WTC11 (cell line): ENCODE data around the gene CD164L2. TPM values are rescaled to one million over a fixed set of nuclear protein-coding genes. Genes with fewer than 3 reads are reported as not detected.

Experiments used
- ATAC-seq: fragments of 200-7000 bp; cut with Tn5 transposase; 2 replicates; pipeline ENCODE4 v1.10.0; 2021; ENCODE audit warnings: mild to moderate bottlenecking, moderate library complexity
- CTCF ChIA-PET: fragments of 300-600 bp; sonication (Branson Sonifier 250); formaldehyde crosslinking; loops from one replicate; lab custom pipeline; 2021; ENCODE audit warnings: antibody characterized with exemption; lab: Charles Lee
- POLR2A ChIA-PET: fragments of 350-600 bp; sonication (Branson Sonifier 250); formaldehyde crosslinking; loops from one replicate; lab custom pipeline; 2021; ENCODE audit warnings: antibody characterized with exemption; lab: Charles Lee
- DNase-seq: peaks from one replicate; pipeline ENCODE4 v3.0.0; 2021; ENCODE audit warnings: low spot score
- H3K27ac Mint-ChIP-seq: 2 replicates; pipeline ENCODE4 v1.8.0; 2021; ENCODE audit warnings: mixed read lengths
- H3K27me3 Mint-ChIP-seq: 2 replicates; pipeline ENCODE4 v1.8.0; 2021; ENCODE audit warnings: low read depth, mild to moderate bottlenecking, moderate library complexity, mixed read lengths
- H3K36me3 Mint-ChIP-seq: 2 replicates; pipeline ENCODE4 v1.8.0; 2021; ENCODE audit warnings: mixed read lengths
- H3K4me1 Mint-ChIP-seq: 2 replicates; pipeline ENCODE4 v1.8.0; 2022; ENCODE audit warnings: mixed read lengths
- H3K4me3 Mint-ChIP-seq: 2 replicates; pipeline ENCODE4 v1.8.0; 2021; ENCODE audit warnings: mild to moderate bottlenecking, moderate library complexity, mixed read lengths
- H3K9me3 Mint-ChIP-seq: 2 replicates; pipeline ENCODE4 v1.8.0; 2021; ENCODE audit warnings: mixed read lengths
- CREB1 ChIP-seq: sonication (generic); formaldehyde crosslinking; IDR thresholded peaks from 2 replicates; pipeline ENCODE4 v1.8.0; 2023; ENCODE audit warnings: mild to moderate bottlenecking, missing genetic modification reagents
- GABPB1 ChIP-seq: sonication (generic); formaldehyde crosslinking; IDR thresholded peaks from 2 replicates; pipeline ENCODE4 v1.8.1; 2023; ENCODE audit warnings: mild to moderate bottlenecking, missing genetic modification reagents
- GTF2I ChIP-seq: fragments of 250-450 bp; sonication (Bioruptor Pico); conservative IDR thresholded peaks from 2 replicates; pipeline ENCODE4 v1.4.0; 2021; ENCODE audit warnings: mild to moderate bottlenecking
- NFYB ChIP-seq: sonication (generic); formaldehyde crosslinking; conservative IDR thresholded peaks from 2 replicates; pipeline ENCODE4 v1.8.0; 2022; ENCODE audit warnings: low read depth, missing genetic modification reagents
- NR1H2 ChIP-seq: sonication (generic); formaldehyde crosslinking; IDR thresholded peaks from 2 replicates; pipeline ENCODE4 v1.9.0; 2021; ENCODE audit warnings: mild to moderate bottlenecking, moderate library complexity, missing genetic modification reagents
- NR2C2 ChIP-seq: sonication (generic); formaldehyde crosslinking; IDR thresholded peaks from 2 replicates; pipeline ENCODE4 v1.8.0; 2022; ENCODE audit warnings: mild to moderate bottlenecking, missing genetic modification reagents
- OVOL2 ChIP-seq: fragments of 250-450 bp; sonication (Bioruptor Pico); IDR thresholded peaks from 2 replicates; pipeline ENCODE4 v1.9.0; 2021; ENCODE audit warnings: mild to moderate bottlenecking, borderline replicate concordance
- SP1 ChIP-seq: sonication (generic); formaldehyde crosslinking; conservative IDR thresholded peaks from 2 replicates; pipeline ENCODE4 v1.8.1; 2022; ENCODE audit warnings: missing genetic modification reagents
- total RNA-seq: library from RNA; stranded (reverse); gene quantifications from 3 replicates; pipeline ENCODE4 v1.2.3, GENCODE V29; 2021
- TF ChIP-seq, protein P1 (sequence below): sonication (generic); formaldehyde crosslinking; IDR thresholded peaks from 2 replicates; pipeline ENCODE4 v1.8.1; 2023; ENCODE audit warnings: mild to moderate bottlenecking, missing genetic modification reagents, moderate library complexity
- TF ChIP-seq, protein P2 (sequence below): sonication (generic); formaldehyde crosslinking; IDR thresholded peaks from 2 replicates; pipeline ENCODE4 v1.8.0; 2022; ENCODE audit warnings: missing genetic modification reagents
- TF ChIP-seq, protein P3 (sequence below): sonication (generic); formaldehyde crosslinking; IDR thresholded peaks from 2 replicates; pipeline ENCODE4 v1.8.1; 2022; ENCODE audit warnings: low read depth, missing genetic modification reagents, borderline replicate concordance
- TF ChIP-seq, protein P4 (sequence below): sonication (generic); formaldehyde crosslinking; IDR thresholded peaks from 2 replicates; pipeline ENCODE4 v1.8.1; 2022; ENCODE audit warnings: mild to moderate bottlenecking, missing genetic modification reagents, moderate library complexity, borderline replicate concordance
- TF ChIP-seq, protein P5 (sequence below): sonication (generic); formaldehyde crosslinking; IDR thresholded peaks from 2 replicates; pipeline ENCODE4 v1.8.1; 2022; ENCODE audit warnings: missing genetic modification reagents, borderline replicate concordance
- TF ChIP-seq, protein P6 (sequence below): fragments of 250-450 bp; sonication (Bioruptor Pico); IDR thresholded peaks from 2 replicates; pipeline ENCODE4 v1.9.0; 2021; ENCODE audit warnings: mild to moderate bottlenecking
- TF ChIP-seq, protein P7 (sequence below): fragments of 250-450 bp; sonication (Bioruptor Pico); IDR thresholded peaks from 2 replicates; pipeline ENCODE4 v1.8.0; 2021; ENCODE audit warnings: mild to moderate bottlenecking
- TF ChIP-seq, protein P8 (sequence below): sonication (generic); formaldehyde crosslinking; IDR thresholded peaks from 2 replicates; pipeline ENCODE4 v1.8.0; 2022; ENCODE audit warnings: mild to moderate bottlenecking, missing genetic modification reagents
- TF ChIP-seq, protein P9 (sequence below): sonication (generic); formaldehyde crosslinking; IDR thresholded peaks from 2 replicates; pipeline ENCODE4 v1.8.1; 2022; ENCODE audit warnings: mild to moderate bottlenecking, moderate library complexity, missing genetic modification reagents

CD164L2 gene
- total RNA-seq, 1 experiment from 2014 or later = 5.5 TPM

DNA sequence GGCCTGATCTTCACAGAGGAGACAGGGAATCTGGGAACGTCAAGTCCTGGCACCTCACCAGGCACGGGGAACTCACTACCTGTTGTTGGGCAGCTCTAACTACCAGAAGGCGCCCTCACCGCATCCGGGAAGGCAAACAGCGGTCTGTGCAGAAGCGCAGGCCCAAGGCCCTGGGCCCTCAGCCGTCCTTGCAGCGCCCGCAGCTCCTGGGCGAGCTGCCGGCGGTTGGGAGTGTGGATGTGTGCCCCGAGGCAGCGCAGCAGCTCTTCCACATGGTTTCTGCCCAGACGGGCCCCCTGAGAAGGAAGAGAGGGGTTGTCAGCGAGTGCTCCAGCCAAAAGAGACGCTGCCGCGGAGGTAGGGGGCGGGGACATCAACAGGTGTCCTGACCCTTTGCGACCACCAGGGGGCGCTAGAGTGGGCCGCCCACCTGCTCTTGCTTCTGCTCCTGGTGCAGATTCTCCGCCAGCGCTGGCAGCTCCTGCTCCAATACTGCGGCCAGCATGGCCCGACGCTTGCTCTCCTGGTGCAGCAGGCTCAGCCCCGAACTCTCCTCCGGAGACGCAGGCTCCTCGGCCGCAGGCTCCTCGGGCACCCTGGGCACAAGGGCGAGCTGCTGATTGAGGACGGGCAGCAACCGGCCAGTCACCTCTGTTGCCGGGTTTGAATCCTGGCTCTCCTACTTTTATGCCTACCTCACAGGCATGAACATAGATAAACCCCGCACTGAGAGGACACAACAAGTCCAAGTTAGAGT, 25.7 kb downstream of the CD164L2 start (continued):
- TF ChIP-seq, protein P1, sequence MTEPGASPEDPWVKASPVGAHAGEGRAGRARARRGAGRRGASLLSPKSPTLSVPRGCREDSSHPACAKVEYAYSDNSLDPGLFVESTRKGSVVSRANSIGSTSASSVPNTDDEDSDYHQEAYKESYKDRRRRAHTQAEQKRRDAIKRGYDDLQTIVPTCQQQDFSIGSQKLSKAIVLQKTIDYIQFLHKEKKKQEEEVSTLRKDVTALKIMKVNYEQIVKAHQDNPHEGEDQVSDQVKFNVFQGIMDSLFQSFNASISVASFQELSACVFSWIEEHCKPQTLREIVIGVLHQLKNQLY = no peak

DNA sequence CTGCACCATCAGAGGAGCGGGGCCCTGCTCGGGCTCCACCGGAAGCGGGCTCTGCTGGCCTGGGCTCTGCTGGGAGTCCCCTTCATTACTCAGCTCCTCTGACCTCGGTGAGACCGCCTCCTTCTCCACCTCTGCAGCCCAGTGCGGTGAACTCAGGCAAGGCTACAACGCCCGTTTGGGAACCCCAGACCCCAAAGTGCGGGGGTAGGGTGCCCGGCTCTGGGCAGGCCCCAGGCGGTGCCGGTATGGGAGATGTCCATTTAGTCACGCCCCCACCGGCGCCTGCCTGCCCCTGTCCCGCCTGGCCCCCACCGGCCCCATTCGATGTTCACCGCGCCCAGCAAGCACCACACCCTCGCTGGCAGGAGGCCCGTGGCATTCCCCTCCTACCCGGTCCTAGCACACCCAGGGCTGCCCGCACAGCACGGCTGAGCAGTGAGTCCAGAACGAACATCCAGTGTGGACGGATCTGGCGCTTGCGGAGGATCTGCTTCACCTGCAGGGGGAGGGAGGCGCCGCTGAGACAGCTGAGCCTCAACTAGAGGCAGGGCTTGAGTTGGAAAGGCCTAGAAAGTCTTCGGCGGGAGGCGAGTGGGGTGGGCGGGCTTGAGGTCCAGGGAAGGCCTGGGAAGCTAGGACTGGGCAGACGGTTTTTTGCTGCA, 26.4 kb downstream of the CD164L2 start:
- ATAC-seq = peak; percentile 27
- POLR2A ChIA-PET = interaction anchor here (0.7 to 1.2 kb wide), 2 partner anchors 9 to 12 kb away, joined by 3 to 6 read pairs; no protein-coding TSS in a partner anchor
- CTCF ChIA-PET = interaction anchor here (0.6 to 11.0 kb wide), 48 partner anchors 8 to 402 kb away, joined by 3 to 258 read pairs (median 5); partner anchors contain the start of genes CD164L2, FCN3, GPR3 and MAP3K6

DNA sequence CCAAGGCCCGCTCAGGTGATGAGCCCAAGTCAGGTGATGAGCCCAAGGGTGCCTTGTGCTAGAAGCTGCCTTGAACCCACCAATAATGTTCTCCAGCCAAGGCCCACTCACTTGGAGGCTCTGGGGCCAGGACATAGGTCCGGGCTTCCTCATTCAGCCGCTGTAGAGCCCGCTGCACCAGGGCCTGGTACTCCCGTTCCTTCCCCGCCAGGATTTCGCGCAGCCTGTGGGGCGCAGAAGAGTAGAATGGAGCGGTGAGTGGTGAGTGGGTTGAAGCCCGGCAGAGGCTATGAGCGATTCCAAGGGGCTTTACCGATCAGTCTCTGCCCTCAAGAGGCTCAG, 26.9 kb downstream of the CD164L2 start:
- Mint-ChIP-seq H3K27me3 (peaks cover 37% of the 10 kb centered on the region), H3K36me3 (no peaks in the 10 kb centered on the region), H3K4me1 (peaks cover 25% of the 10 kb centered on the region), H3K9me3 (no peaks in the 10 kb centered on the region), H3K27ac (no peak overlapping the region)
- ChIA-PET CTCF (interaction anchor here (0.6 to 11.0 kb wide), 16 partner anchors 10 to 402 kb away, joined by 3 to 258 read pairs (median 24); partner anchors contain the start of genes CD164L2, GPR3, MAP3K6 and SYTL1), POLR2A (no interaction called here)
- DNase-seq = no peak
- TF ChIP-seq, protein P2, sequence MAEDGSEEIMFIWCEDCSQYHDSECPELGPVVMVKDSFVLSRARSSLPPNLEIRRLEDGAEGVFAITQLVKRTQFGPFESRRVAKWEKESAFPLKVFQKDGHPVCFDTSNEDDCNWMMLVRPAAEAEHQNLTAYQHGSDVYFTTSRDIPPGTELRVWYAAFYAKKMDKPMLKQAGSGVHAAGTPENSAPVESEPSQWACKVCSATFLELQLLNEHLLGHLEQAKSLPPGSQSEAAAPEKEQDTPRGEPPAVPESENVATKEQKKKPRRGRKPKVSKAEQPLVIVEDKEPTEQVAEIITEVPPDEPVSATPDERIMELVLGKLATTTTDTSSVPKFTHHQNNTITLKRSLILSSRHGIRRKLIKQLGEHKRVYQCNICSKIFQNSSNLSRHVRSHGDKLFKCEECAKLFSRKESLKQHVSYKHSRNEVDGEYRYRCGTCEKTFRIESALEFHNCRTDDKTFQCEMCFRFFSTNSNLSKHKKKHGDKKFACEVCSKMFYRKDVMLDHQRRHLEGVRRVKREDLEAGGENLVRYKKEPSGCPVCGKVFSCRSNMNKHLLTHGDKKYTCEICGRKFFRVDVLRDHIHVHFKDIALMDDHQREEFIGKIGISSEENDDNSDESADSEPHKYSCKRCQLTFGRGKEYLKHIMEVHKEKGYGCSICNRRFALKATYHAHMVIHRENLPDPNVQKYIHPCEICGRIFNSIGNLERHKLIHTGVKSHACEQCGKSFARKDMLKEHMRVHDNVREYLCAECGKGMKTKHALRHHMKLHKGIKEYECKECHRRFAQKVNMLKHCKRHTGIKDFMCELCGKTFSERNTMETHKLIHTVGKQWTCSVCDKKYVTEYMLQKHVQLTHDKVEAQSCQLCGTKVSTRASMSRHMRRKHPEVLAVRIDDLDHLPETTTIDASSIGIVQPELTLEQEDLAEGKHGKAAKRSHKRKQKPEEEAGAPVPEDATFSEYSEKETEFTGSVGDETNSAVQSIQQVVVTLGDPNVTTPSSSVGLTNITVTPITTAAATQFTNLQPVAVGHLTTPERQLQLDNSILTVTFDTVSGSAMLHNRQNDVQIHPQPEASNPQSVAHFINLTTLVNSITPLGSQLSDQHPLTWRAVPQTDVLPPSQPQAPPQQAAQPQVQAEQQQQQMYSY (CRISPR knock-in tag) = peak; percentile 83
- TF ChIP-seq GTF2I = no peak
- TF ChIP-seq, protein P3, sequence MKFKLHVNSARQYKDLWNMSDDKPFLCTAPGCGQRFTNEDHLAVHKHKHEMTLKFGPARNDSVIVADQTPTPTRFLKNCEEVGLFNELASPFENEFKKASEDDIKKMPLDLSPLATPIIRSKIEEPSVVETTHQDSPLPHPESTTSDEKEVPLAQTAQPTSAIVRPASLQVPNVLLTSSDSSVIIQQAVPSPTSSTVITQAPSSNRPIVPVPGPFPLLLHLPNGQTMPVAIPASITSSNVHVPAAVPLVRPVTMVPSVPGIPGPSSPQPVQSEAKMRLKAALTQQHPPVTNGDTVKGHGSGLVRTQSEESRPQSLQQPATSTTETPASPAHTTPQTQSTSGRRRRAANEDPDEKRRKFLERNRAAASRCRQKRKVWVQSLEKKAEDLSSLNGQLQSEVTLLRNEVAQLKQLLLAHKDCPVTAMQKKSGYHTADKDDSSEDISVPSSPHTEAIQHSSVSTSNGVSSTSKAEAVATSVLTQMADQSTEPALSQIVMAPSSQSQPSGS (CRISPR knock-in tag) = no peak
- TF ChIP-seq, all 79 proteins: peak for 1
- ATAC-seq = no peak
- no peak overlapping the region for H3K4me3 Mint-ChIP-seq

More for the DNA sequence above, 26.4 kb downstream of the CD164L2 start:
- no peaks in the 10 kb centered on the region for H3K36me3 Mint-ChIP-seq
- TF ChIP-seq NR2C2 (CRISPR knock-in tag) (no peak), NFYB (no peak), GABPB1 (no peak), CREB1 (no peak), NR1H2 (no peak), OVOL2 (CRISPR knock-in tag) (no peak), SP1 (no peak)
- TF ChIP-seq, protein P4, sequence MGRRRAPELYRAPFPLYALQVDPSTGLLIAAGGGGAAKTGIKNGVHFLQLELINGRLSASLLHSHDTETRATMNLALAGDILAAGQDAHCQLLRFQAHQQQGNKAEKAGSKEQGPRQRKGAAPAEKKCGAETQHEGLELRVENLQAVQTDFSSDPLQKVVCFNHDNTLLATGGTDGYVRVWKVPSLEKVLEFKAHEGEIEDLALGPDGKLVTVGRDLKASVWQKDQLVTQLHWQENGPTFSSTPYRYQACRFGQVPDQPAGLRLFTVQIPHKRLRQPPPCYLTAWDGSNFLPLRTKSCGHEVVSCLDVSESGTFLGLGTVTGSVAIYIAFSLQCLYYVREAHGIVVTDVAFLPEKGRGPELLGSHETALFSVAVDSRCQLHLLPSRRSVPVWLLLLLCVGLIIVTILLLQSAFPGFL (CRISPR knock-in tag) = no peak
- TF ChIP-seq, protein P5, sequence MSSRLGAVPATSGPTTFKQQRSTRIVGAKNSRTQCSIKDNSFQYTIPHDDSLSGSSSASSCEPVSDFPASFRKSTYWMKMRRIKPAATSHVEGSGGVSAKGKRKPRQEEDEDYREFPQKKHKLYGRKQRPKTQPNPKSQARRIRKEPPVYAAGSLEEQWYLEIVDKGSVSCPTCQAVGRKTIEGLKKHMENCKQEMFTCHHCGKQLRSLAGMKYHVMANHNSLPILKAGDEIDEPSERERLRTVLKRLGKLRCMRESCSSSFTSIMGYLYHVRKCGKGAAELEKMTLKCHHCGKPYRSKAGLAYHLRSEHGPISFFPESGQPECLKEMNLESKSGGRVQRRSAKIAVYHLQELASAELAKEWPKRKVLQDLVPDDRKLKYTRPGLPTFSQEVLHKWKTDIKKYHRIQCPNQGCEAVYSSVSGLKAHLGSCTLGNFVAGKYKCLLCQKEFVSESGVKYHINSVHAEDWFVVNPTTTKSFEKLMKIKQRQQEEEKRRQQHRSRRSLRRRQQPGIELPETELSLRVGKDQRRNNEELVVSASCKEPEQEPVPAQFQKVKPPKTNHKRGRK = no peak
- TF ChIP-seq, protein P6, sequence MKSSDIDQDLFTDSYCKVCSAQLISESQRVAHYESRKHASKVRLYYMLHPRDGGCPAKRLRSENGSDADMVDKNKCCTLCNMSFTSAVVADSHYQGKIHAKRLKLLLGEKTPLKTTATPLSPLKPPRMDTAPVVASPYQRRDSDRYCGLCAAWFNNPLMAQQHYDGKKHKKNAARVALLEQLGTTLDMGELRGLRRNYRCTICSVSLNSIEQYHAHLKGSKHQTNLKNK (CRISPR knock-in tag) = no peak
- TF ChIP-seq, protein P7, sequence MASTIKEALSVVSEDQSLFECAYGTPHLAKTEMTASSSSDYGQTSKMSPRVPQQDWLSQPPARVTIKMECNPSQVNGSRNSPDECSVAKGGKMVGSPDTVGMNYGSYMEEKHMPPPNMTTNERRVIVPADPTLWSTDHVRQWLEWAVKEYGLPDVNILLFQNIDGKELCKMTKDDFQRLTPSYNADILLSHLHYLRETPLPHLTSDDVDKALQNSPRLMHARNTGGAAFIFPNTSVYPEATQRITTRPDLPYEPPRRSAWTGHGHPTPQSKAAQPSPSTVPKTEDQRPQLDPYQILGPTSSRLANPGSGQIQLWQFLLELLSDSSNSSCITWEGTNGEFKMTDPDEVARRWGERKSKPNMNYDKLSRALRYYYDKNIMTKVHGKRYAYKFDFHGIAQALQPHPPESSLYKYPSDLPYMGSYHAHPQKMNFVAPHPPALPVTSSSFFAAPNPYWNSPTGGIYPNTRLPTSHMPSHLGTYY (CRISPR knock-in tag) = no peak
- TF ChIP-seq, protein P8, sequence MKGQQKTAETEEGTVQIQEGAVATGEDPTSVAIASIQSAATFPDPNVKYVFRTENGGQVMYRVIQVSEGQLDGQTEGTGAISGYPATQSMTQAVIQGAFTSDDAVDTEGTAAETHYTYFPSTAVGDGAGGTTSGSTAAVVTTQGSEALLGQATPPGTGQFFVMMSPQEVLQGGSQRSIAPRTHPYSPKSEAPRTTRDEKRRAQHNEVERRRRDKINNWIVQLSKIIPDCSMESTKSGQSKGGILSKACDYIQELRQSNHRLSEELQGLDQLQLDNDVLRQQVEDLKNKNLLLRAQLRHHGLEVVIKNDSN (CRISPR knock-in tag) = no peak
- TF ChIP-seq, protein P9, sequence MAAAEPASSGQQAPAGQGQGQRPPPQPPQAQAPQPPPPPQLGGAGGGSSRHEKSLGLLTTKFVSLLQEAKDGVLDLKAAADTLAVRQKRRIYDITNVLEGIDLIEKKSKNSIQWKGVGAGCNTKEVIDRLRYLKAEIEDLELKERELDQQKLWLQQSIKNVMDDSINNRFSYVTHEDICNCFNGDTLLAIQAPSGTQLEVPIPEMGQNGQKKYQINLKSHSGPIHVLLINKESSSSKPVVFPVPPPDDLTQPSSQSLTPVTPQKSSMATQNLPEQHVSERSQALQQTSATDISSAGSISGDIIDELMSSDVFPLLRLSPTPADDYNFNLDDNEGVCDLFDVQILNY (CRISPR knock-in tag) = no peak
- TF ChIP-seq, all 79 proteins: peak for 0
- peak; percentile 64 for DNase-seq
- H3K4me1 Mint-ChIP-seq = peaks cover 22% of the 10 kb centered on the region
- no peak overlapping the region; the same call in 1 of the 2 replicates for H3K4me3 Mint-ChIP-seq
- H3K27ac Mint-ChIP-seq = no peak overlapping the region
- H3K9me3 Mint-ChIP-seq = no peaks in the 10 kb centered on the region
- H3K27me3 Mint-ChIP-seq = peaks cover 42% of the 10 kb centered on the region
